ENCODE measurements around the gene GAS2L1.

GAS2L1 gene

DNA sequence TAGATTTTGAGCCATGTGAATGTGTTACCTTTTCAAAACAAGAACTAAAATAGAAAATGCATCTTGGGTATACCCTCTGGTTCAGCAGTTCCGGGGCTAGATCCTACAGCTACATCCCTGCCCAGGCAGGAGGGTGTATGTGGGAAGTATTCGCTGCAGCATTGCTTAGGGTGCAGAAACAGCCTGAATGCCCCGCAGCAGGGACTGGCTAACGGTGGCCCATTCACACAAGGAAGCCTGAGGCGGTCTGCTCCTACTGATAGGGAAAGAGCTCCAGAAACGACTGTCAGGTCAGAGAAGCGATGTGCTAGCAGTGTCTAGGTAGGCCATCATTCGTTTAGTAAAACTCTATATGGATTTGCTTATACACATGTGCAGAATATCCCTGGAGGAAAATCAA, 18.9 kb downstream of the GAS2L1 start:
- FAIRE-seq = no peak
- DNase-seq (ENCODE audit: insufficient read length, low spot score) = no peak

DNA sequence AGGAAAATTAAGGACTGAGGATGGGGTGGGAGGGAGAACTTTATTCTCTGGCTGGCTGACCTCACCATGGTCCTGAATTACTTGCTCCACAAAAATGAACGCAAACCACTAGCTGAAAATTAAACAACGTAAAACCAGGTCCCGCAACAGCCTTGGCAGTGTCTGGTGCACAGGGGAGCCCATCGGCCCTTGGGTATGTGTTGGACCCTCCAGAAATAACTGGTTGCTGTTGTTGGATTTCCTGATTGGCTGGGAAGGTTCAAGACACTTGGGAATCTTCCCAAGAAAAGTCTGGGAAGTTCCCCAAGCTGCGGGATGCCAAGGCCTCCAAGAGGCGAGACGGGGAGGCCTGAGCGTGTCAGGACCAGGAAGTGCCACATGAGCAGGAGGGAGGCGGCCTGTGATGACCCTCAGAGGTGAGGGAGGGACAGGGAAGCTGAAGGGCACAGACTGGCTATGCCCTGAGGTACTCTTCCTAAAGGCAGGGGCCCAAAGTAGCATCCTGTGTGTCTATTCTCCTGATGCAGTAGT, 19.4 kb downstream of the GAS2L1 start:
- no peak for FAIRE-seq
- DNase-seq (ENCODE audit: insufficient read length, low spot score) = no peak

GRCh38 chr22:29326481-29326880, 20.0 kb downstream of the GAS2L1 start:
- DNase-seq (ENCODE audit: insufficient read length, low spot score) = no peak
- FAIRE-seq = no peak

GRCh38 chr22:29327089-29327764, 20.8 kb downstream of the GAS2L1 start:
- FAIRE-seq = no peak
- no peak for DNase-seq (ENCODE audit: insufficient read length, low spot score)

GRCh38 chr22:29328055-29328454, 21.6 kb downstream of the GAS2L1 start:
- FAIRE-seq = no peak
- no peak for DNase-seq (ENCODE audit: insufficient read length, low spot score)

DNA sequence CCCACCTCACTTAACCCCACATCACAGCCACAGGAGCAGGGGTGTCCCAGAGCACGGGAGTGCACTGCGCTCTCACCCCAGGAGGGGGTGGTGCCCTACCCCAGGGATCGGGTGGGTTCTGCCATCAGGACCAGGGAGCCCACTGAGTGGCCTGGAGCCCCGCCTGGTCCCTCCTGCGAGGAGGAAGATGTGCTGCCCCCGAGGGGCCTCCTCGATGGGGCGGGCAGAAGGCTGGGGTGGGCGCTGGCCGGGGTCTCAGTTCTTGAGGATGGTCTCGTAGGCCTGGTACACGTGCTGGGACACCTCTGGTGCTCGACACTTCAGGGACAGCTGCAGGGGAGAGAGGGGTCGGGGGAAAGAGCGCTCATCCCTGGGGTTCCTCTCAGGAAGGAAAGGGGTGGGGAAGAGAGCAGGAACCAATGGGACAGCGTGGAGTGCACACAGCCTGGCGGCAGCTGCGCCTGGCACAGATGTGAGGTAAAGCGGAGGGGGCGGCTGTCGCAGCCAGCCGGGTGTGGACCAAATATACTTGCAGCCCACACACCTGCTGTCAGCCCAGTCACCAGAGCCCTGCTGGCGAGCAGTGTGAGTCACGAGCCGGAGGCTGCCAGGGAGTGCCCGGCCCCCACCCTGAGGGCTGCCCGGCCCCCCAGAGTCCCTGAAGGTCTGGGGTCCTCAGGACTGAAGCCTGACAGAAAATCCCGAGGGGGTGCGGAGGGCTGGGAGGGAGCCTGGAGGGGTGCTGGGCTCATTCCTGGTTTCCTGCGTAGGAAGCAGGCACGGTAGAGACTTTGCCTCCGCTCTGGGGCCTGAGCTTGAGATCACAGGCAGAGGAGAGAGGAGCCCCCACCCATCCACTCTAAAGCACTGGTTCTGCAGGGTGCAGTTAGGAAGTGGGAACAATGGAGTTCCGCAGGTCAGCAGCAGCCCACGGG, 22.4 kb downstream of the GAS2L1 start:
- DNase-seq (ENCODE audit: insufficient read length, low spot score) = no peak
- no peak for FAIRE-seq

- no peak for DNase-seq (ENCODE audit: insufficient read length, low spot score)
- FAIRE-seq = no peak
These were observed 23.1 kb downstream of the GAS2L1 start for GRCh38 chr22:29329581-29329980.

- DNase-seq (ENCODE audit: insufficient read length, low spot score) (no peak), FAIRE-seq (no peak)
These were observed 23.8 kb downstream of the GAS2L1 start for GRCh38 chr22:29330291-29330690.

- no peak for DNase-seq (ENCODE audit: insufficient read length, low spot score)
- FAIRE-seq = no peak
These were observed 24.3 kb downstream of the GAS2L1 start for GRCh38 chr22:29330753-29331152.

DNA sequence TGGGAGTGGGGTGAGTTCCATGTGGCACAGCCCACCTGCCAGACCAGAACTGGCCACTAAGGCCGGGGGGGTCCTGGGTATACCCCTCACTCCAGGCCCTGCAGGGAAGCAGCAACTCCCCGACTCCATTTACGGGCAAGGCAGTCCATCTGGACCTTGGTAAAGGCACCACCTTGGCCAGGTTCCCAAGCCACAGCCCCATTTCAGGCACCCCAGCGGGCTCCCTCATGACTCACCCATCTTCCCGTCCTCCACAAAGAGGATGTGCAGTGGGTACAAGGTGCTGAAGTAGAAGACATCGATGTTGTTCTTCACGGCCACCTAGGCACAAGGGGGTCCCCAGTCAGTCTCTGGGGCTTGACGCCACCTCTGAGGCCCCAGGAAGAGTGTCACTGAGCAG, 24.8 kb downstream of the GAS2L1 start:
- DNase-seq (ENCODE audit: insufficient read length, low spot score) (no peak), FAIRE-seq (no peak)

DNA sequence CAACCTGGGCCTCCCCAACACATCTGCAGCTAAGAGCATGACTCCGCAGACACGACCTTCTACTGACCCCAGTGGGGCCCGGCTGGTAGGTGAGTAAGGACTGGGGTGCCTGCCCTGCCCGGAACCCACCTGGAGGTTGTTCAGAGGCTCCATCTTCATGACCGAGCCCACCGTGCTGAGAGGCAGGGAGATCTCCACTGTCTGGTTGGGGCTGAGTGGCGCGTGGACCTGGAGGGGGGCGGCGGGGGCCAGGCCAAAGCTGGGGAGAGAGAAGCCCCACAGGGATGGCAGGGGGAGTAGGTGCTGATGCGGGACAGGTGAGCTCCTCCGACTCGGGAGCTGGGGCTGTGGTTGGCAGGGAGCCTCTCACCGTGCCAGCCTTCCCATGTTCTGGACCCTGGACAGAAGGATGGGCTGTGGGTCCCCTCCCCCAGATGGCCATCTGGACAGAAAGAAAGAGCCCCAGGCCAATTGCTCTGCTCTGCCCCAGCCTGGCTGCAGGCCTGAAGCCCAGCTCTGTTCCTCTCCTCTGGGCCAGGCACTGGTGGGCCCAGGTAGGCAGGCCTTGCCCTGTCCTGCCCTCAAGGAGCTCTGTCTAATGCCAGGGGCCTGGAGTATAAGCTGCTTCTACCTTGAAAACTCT, 25.3 kb downstream of the GAS2L1 start:
- DNase-seq (ENCODE audit: insufficient read length, low spot score) (no peak), FAIRE-seq (no peak)

DNA sequence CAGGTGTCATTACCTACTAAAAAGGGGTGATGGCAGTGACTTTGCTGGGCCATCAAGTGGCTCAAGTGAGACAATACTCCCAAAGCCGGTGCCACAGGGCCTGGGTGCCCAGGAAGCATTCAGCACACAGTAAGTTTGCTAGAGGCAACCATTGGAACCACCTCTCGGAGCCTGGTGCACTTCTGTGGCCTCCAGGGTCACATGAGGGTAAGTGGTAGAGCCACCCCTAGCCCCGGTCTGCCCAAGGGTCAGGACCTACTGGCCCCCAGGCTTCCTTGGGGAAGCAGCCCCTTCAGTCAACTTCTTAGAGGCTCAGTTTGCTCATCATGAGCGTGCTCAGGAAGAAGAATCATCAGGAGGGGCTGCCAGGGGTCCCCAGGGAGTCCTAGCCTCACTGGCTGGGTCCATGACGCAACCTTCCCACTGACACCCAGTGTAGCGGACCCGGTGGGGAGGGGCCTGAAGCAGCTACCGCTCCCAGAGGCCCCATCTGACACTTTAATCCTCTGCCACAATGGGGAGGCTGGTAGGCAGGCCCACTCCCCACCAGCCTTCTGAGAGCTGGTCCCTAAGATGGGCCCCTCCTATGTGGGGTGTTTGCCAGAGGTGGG, 26.5 kb downstream of the GAS2L1 start:
- no peak for FAIRE-seq
- no peak for DNase-seq (ENCODE audit: insufficient read length, low spot score)

GRCh38 chr22:29334148-29334547, 27.7 kb downstream of the GAS2L1 start:
- no peak for DNase-seq (ENCODE audit: insufficient read length, low spot score)
- no peak for FAIRE-seq

DNA sequence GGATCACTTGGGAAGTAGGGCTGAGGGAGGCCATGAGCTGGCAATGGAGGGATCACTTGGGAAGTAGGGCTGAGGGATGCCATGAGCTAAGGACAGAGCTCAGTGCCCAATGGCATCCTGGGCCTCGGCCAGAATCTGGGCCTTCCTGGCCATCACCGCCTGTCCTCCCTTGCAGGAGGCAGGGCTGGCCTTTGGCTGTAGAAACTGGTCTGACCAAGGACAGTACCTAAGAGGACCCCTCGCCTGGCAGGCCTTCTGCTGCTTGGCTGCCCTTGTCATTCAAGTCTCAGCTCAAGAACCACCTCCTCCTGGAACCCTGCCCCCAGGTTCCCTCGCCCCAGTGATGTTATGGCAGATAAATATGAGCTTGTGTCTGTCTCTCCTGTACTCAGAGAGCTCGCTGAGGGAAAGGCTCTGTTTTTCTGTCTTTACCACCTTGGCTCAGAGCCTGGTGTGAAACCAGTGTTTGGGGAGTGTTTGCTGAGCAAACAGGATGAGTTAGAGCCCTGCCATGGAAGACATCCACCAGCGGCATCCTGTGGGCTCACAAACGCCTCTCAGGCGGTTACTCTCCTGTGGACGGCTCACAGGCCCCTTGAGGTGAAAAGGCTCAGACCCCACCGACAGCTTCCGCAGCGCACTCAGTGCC, 28.4 kb downstream of the GAS2L1 start:
- FAIRE-seq (no peak), DNase-seq (ENCODE audit: insufficient read length, low spot score) (no peak)

- FAIRE-seq (no peak), DNase-seq (ENCODE audit: insufficient read length, low spot score) (no peak)
These were observed 29.2 kb downstream of the GAS2L1 start for GRCh38 chr22:29335656-29336055.

DNA sequence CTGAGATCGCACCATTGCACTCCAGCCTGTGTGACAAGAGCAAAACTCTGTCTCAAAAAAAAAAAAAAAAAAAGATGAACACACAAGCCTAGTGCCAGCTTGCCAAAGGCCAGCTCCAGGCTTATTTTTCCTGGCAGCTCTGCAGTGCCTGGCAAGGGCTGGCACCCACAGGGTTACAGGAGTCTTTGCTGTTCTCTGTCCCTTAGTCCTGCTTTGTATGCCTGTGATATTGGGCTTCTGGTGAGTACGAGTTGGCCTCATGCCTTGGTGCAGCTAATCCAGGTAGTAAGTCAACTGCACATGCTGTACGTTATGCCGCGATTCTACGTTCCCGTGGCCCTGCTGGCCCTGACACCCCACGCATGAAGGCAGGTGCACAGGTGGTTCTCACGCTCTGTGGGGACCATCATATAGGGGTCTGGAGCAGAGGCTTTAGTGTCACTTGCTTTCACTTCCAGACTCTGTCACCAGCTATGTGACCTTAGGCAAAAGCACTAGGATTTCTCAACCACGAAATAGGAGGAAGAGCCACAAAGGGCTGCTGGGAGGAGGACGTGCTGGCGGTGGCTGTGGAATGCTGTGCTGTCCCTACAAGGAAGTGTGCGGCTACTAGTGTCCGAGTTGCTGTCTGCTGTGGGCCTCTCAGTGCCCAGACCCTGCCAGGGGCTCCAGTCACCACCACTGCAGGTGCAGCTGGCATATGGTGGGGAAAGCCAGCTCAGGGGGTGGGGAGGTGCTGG, 30.5 kb downstream of the GAS2L1 start:
- FAIRE-seq (no peak), DNase-seq (ENCODE audit: insufficient read length, low spot score) (no peak)

- FAIRE-seq (no peak), DNase-seq (ENCODE audit: insufficient read length, low spot score) (no peak)
These were observed 31.3 kb downstream of the GAS2L1 start for GRCh38 chr22:29337631-29338284.

DNA sequence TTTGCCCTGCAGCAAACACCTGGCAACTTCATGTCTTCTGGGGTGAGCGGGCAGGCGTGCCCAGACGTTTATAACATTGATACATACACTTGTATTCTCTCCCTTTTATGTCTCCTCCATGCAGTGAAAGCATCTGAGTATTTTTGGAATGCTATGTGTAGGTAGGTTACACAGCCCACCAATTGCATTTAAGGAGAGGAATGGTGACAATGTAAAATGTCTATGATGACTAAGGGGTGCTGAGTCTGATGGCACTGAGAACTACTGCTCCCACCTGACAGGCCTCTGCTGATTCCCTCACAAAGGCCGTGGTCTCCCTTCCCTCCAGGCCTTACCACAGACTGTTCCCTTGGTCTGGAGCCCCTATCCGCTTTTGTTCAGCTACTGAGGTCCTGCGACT, 31.9 kb downstream of the GAS2L1 start:
- FAIRE-seq (no peak), DNase-seq (ENCODE audit: insufficient read length, low spot score) (no peak)

All from GM19239 (cell line).